HEK293T (cell line): Measurements from ENCODE around the gene CNGB1.

Source experiments
- BHLHE40 ChIP-seq: fragments of 450-650 bp; IDR thresholded peaks from 2 replicates; pipeline ENCODE4 v1.6.1; 2016; ENCODE audit warnings: mild to moderate bottlenecking, moderate library complexity, borderline replicate concordance
- FOXA1 ChIP-seq: fragments of 450-650 bp; IDR thresholded peaks from 2 replicates; pipeline ENCODE4 v1.6.1; 2016; ENCODE audit warnings: mild to moderate bottlenecking
- FOXK2 ChIP-seq: fragments of 450-650 bp; IDR thresholded peaks from 2 replicates; pipeline ENCODE4 v1.6.1; 2016; ENCODE audit warnings: mild to moderate bottlenecking
- FOXM1 ChIP-seq: fragments of 450-650 bp; IDR thresholded peaks from 2 replicates; pipeline ENCODE4 v1.6.1; 2017; ENCODE audit warnings: mild to moderate bottlenecking, borderline replicate concordance
- HDGF ChIP-seq: fragments of 450-650 bp; IDR thresholded peaks from 2 replicates; pipeline ENCODE4 v1.6.1; 2017; ENCODE audit warnings: antibody characterized with exemption, borderline replicate concordance
- SP1 ChIP-seq: fragments of 450-650 bp; IDR thresholded peaks from 2 replicates; pipeline ENCODE4 v1.6.1; 2017

DNA sequence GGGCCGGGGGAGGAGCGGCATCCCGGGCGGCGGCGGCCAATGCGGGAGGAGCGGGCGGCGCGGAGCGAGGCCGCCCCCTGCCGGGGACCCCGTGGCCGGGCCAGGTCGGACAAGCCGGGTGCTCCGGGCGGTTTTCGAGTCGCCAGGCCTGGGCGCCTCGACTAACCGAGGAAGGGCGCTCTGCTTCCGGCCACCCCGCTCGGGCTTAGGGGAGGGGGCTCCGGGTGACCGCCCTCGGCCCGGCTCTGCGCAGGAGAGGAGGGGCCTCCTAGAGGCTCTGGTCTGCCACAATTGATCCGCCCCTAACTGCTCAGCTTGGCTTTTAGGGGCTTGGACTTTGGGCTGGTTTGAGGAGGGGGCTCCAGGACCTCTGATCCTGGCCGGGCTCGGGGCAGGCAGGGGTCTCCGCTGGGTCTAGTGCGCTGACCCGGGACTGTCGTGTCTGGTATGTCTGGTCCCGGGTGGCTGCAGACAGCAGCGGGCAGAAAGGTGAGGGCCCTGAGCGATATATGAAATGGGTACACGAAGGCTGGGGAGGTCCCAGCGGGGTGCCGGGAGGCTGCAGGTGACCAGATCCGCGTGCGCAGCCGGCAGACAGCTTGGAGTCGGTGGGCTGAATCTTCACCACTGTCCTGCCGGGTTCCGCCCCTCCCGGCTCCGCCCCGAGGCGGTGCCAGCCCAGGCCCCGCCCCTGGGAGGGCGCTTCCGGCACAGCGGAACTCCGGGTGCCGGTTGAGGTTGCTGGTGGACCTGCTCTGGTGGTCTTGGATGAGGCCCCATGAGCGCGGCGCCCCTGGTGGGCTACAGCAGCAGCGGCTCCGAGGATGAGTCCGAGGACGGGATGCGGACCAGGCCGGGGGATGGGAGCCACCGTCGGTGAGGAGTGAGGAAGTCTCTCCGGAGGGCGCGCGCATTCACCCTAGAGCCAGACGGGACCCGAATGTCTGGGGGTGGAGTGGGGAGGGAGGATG, 30.1 kb upstream of the CNGB1 start, which contains the start of gene USB1:
- no peak; the same call in 1 of the 2 replicates for TF ChIP-seq SP1
- TF ChIP-seq BHLHE40, result no peak
- no peak for TF ChIP-seq FOXA1
- TF ChIP-seq FOXK2, result no peak
- no peak for TF ChIP-seq HDGF
- TF ChIP-seq FOXM1, result no peak
